Cerebellar nuclear complex (tissue), 1 donor: Measurements from ENCODE around the gene PPP2CA.
"Not testable (repeated sequence)": the region's sequence is repeated elsewhere in the genome, so short reads cannot be mapped to it uniquely, and the experiment has no call there.

ENCODE experiments used
- DNase-seq, 2 experiments: peaks; one replicate each; lab custom pipeline; 2025; lab: John Stamatoyannopoulos, UW

PPP2CA gene

DNA sequence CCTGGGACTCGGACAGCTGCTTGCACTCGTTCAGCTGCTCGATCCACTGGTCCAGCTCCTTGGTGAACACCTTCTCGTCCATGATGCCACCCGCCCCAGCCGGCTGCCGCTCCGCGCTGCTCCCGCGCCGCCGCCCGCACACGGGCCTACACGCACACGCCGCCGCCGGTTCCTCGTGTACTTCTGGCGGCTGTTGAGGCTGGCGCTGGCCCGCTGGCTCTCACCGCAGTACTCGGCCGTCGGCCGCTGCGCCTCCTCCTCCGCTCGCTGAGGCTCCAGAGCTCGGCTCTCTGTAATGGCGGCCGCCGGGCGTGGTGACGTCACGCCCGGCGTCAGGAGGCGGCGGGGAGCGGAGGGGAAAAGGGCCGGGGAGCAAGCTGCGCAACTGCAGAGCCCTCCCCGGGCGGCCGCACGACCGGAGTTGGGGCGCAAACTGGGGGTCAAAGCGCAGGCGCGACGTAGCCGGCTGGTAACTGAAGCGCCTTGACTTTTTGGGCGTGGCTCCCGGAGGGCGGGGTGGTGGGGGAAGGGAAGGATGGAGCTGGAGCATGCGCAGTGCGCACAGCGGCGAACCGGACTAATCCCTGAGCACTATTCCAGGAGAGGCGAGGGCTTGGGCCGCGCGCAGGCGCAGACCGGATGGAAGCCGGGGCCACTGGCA lies at the start of gene PPP2CA:
Gene PPP2CA (minus strand): TSS at position 294 of the 661 bp plus-strand sequence. CDS start 212 bp downstream, at position 82.
- peak; percentile 74 to 91 for DNase-seq

DNA sequence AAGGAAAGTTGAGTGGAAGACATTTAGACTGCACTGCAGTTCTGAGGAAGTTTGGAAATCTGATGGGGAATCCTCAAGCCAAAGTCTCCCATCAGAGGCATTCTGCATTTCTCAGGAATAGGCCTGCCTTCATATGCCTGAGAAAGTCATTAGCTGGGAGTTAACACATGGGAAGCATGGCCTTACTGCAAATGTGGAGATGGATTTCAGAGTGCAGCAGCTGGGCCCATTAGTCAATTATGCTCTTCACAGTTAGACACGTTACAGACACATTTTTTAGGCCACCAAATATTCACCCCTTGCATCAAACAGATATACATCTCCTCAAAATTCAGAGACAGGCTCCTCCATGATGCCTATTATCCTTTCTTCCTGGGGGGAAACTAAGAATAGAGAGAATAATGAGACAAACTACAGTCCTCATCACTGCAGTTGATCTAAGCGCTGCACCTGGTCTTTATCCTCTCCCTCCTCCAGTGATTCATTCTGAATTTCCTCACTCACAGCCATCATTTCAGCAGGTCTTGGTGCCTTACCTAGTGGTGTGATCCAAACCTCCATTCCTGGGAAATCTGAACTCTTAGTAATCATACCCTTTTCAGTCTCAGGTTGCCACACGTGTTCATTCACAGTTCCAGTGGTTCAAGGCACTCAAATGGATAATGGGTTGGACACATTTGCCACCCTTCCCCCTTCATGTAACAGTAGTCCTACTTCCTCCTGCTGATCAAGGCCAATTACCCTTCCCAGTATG lies 47.9 kb upstream of the PPP2CA start:
- DNase-seq = no peak

DNA sequence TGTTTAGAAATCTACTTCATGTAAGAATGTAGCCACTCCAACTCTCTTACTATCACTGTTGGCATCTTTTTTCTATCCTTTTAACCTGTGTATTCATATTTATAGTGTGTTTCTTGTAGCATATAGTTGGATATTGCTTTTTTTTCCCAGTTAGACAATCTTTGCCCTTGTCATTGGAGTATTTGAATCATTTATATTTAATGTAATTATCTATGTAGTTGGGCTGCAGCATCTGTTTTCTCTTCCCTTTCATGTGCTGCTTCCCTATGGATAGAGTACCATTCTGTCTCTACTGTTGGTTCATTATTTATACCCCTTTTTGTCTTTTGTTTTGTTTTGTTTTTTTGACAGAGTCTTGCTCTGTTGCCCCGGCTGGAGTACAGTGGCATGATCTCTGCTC lies 45.2 kb upstream of the PPP2CA start:
- DNase-seq = no peak

DNA sequence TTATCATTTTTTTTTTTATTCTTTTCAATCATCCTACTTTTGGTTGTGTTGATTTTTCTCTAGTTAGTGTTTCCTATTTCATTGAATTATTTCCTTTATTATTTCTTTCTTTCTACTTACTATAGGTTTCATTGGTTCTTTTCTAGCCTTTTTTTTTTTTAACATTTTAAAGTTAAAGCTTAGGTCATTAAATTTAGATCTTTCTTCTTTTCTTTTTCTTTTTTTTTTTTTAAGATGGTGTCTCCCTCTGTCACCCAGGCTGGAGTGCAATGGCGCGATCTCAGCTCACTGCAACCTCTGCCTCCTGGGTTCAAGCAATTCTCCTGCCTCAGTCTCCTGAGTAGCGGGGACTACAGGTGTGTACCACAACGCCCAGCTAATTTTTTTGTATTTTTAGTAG lies 43.0 kb upstream of the PPP2CA start:
- no peak for DNase-seq

DNA sequence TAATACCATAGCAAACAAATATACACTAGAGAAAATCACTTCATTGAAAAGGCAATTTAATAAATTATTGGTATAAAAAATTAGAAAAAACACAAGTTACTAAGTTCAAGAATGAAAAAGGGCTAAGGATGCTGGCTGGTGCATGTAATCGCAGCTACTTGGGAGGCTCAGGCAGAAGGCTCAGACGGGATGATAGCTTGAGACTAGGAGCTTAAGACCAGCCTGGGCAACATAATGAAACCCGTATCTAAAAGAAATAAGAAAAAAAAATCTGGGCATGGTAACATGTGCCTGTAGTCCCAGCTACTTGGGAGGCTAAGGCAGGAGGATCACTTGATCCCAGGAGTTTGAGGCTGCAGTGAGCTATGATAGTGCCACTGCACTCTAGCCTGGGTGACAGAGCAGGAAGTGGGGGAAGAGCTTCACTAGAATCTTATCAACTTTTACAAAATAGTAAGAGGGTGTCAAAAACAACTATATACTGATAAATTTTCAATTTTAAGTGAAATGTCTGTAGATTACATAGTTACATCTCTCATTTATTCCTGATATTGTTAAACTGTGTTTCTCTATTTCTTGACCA lies 42.2 kb upstream of the PPP2CA start:
- no peak for DNase-seq

DNA sequence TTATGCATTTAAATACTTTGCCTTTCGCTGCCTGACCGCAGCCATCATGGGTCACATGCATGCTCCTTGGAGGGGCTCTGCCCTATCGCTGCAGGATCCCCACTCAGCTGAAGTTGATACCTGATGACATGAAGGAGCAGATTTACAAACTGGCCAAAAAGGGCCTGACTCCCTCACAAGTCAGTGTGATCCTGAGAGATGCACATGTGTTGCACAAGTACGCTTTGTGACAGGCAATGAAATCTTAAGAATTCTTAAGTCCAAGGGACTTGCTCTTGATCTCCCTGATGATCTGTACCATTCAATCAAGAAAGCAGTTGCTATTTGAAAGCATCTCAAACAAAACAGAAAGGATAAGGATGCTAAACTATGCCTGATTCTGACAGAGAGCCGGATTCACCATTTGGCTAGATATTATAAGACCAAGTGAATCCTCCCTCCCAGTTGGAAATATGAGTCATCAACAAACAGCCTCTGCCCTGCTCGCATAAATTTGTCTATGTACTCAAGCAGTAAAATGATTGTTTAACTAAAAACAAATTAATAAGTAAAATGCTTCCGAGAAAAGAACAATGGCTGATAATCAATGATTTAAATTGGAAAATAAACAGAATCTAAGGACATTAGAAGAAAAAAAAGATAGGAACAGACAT lies 41.6 kb upstream of the PPP2CA start:
- no peak for DNase-seq

DNA sequence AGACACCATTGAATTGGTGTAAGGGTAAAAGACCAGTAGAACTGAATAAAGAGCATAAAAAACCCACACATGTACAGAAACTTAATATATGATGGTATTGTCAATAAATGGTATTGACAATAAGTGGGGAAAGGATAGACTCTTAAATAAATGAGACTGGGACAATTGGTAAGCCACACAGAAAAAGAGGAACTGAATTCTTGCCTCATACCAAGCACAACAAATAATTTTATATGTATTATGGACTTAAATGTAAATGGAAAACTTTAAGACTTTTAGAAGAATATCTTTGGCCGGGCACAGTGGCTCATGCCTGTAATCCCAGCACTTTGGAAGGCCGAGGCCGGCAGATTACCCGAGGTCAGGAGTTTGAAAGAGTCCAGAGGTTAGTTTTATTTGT lies 37.9 kb upstream of the PPP2CA start:
- DNase-seq = no peak

DNA sequence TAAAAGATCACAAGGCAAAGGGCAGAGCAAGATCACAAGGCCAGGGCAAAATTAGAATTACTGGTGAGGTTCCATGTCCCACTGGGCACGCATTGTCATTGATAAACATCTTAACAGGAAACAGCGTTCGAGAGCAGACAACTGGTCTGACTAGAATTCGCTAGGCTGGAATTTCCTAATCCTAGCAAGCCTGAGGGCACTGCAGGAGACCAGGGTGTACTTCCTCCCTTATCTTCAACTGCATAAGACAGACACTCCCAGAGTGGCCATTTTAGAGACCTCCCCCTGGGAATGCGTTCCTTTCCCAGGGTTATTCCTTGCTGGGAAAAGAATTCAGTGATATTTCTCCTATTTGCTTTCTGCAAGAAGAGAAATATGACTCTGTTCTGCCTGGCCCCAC lies 36.8 kb upstream of the PPP2CA start:
- DNase-seq = not testable (repeated sequence)

DNA sequence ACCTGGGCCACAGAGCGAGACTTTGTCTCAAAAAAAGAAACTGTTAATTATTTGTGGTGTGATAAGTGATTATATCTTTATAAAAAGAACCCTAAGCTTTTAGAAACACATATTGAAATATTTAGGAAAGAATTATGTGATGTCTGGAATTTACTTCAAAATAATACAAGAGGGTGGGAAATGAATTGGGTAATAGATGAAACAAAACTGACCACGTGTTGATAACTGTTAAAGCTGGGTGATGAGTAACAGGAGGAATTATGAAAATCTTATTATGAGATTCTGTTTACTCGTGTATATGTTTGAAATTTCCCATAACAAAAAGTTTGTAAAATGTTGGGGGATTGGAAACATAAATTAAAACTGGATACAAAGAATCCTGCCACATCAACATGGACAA lies 33.0 kb upstream of the PPP2CA start:
- DNase-seq = no peak

DNA sequence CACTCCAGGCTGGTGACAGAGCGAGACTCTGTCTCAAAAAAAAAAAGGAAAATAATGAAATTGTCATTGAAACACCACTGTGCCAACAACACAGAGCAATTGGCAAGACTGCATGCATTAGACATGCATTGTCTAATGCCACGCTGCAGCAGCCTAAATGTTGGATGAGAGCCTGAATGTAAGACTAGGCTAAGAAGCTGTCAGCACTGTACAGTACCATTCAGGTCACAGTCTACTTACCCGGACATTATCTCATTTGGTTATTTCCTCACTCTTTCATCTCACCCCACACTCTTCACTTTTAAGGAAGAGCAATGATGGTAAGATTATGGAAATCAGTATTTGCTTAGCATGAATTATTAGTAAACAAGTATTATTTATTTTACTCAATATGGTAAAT lies 31.3 kb upstream of the PPP2CA start:
- DNase-seq = no peak

DNA sequence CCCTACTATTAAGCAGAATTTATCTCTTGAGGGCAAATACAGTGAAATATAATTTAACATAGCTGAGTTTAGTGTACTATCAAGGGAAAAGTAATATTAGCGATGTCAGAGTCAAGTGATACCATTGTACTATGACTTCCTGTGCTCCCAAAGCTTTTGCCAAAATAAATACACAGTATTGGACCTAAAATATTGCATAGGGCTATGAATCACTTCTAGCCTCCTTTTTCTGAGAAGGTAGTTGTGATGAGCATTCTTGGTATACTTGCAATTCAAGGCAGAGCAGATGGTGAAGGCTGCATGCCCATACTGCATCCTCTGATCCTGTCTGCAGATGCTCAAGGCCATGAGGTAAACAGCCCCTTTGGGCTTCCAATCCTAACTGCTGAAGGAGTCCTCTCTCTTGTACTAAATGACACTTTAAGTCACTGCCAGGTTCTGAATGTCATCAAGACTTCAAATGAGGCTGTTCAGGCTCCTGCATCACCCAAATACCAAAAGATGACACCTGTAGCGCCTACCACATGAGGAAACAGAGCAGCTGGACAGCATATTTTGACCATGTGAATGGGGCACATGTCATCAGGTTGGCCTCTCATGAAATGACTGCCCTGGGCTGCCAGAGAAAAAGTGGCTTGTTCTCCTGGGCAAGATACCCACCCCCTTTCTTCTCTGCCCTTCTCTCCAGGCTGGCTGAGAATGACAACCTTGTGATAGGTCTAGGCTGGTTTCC lies 29.7 kb upstream of the PPP2CA start:
- DNase-seq = no peak

DNA sequence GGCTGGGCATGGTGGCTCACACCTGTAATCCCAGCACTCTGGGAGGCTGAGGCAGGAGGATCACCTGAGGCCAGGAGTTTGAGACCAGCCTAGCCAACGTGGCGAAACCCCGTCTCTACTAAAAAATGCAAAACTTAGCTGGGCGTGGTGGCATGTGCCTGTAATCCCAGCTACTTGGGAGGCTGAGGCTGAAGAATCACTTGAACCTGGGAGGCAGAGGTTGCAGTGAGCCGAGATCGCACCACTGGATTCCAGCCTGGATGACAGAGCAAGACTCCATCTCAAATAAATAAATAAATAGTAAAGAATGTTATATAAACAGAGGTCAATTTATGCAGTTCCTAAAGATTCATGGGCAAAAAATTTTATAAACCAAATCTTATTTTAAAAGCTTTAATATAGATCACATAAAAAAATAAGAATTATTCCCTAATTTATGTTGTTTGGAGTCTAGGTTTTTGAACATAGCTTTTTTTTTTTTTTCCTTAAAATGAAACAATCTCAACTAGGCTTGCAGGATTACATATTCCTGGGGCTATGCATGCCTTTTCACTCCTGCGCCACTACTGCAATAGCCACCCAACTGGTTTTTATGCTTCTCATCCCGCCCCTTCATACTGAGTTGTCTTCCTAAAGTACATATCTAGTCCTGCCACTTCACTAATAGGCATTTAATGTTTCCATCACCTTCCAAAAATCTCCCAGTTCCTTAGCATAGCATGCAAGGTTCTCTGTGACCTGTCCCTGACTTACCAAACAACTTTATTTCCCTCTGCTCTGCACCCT lies 27.7 kb upstream of the PPP2CA start:
- not testable (repeated sequence) for DNase-seq

DNA sequence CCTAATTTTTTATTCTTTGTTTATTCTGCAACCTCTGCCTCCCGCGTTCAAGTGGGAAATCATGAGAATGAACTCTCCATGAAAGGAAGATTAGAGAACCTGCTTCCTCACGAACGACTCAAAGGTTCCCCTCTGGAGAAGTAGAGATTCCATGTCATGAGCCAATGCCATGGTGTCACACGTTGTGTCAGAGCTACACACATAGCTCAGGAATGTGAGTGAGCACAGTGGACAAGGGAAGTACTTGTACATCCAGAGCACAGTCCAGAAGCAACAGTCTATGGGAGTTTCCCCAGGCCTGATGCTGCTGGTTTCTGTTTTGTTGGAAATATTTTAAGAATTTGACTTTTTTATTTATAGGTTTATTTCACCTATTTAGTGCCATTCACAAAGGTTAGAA lies 26.8 kb upstream of the PPP2CA start:
- DNase-seq = no peak

DNA sequence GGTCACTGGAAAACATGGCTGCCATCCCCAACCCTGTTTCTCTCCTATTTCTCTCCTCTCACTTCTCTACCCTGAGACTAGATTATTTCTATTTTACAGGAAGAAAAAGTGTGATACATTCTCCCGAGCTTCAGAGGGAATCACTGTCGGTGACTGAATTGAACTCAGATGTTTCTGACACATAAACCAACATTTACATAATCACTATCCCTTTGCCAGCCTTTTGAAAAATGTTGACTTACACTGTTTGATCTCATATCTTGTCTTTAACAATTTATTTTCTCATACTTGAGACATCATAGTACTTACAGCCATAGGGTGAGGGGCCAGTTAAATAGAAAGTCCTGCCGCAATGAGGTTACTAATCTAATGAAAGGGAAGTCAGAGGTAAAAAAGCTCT lies 25.1 kb upstream of the PPP2CA start:
- no peak for DNase-seq

DNA sequence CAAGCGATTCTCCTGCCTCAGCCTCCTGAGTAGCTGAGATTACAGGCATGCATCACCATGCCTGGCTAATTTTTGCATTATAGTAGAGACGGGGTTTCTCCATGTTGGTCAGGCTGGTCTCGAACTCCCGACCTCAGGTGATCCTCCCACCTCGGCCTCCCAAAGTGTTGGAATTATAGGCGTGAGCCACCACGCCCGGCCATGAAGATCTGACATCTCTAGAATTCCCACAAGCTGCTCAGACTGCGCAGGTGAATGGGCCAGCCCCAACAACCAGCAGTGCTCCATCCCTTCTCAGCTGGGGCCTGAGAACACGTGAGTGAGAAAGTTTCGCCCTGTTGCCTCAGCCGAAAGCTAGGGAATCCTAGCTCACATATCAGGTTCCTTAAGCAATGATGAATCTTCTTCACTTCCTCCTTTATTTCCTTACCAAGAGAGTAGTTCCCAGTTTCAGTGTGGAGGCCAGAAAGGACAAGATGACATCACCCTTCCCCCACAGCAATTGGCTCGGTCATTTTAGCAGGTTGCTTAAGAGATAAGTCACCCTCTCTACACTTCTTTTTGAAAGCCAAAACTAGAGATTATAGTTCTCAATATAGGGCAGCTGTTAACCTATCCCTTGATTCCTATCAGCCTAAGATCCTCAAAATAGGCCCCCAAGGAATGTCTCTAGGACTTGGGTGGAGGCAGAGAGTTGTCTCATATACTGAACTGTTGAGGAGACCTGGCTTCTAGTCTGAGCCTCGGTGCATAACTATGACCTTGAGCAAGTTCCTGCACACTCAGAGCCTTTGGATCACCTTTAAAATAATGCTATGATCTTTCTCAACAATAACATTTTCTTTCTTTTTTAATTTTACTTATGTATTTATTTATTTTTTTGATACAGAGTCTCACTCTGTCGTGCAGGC lies 23.9 kb upstream of the PPP2CA start:
- DNase-seq = no peak

DNA sequence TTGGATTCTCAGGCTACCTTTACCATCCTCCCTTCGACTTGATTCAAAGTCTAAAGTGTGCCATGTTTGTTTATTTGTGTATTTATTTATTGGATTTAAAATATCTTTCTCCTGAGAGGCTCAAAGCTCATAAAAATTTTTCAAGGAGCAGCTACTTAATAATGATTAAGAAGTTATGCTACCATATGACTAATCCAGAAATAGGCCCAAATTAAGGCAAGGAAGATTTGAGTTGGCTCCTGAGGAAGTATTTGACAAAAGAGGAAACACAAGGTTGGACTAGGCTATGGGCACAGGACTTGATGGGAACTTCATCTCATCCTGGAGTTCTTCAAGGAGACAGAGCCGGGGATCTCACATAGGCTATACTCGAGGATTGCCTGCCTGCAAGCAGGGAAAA lies 22.4 kb upstream of the PPP2CA start:
- no peak for DNase-seq

DNA sequence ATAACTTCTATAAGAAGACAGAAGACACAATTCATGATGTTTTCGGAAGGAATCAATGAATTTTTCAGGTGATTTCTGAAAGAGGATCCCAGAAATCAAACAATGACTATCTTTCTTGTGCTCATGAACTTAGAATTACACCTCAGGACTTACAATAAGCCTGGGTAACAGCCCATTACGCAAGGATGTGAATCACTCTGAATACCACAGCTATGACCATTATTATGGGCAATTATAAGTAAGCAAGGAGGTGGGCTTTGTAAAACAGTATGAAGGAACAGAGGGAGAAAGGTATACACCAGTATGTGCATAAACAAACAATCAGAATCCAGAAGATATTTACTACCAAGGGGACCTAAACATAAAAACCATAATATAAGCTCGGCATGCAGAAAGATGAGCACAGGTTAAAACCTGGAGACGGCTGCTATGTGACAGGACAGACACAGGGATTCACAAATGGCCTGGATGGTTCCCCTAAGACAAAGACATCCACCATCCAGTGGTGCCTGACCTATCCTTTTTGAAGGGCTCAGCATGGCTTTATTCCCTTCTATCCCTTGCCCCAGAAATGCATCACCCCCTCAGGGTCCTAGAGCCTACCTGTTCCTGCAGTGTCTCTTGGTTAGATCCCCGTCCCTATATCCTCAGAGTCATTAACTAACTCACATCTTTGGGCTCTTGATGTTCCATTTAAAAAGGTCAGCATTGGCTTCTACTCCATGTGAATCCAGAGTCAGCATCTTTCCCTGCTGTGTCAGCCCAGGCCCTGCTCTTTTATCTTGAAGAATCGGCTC lies 21.8 kb upstream of the PPP2CA start:
- no peak for DNase-seq

DNA sequence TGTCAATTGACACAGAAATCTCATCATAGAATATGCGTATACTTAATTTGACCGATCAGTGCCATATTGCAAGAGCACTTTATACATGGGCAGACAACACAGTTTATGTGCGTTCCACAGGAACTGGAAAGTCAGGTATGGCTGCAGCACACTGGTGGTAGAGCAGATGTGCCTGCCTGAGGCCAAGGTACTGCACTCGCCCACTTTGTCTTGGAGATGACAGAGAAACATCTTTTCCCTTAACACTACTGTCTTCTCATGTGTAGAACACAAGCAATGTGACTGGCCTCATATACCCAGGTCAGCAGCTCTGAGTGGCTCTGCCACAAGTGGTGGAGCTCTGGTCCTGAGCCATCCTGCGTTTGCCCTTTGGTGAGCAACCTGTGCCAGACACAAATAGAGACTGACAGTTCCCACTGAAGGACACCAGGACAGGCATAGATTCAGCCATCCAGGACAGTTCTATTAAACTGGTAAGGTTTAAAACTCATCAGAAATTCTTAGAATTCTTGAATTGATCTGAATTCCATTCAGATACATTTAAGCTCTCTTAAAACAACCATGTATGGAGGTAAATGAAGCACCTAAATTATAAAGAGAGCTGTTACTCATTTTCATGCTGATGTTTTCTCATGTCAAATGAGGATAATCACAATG lies 21.0 kb upstream of the PPP2CA start:
- peak in 1 of 2 experiments; percentile 26 for DNase-seq

DNA sequence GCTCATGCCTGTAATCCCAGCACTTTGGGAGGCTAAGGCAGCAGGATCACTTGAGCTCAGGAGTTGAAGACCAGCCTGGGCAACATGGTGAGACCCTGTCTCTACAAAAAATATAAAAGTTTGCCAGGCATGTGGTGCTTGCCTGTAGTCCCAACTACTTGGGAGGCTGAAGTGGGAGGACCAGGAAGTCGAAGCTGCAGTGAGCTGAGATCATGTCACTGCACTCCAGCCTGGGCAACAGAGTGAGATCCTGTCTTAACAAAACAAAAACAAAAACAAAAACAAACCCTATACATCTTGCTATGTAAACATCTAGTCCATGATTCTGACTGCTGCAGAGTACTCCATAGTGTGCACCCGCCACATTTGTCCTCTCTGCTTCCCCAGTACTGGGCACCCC lies 19.8 kb upstream of the PPP2CA start:
- DNase-seq = no peak
